ENCODE data around the gene PPP6R3.
"Not testable (repeated sequence)": the region's sequence is repeated elsewhere in the genome, so short reads cannot be mapped to it uniquely, and the experiment has no call there.

The PPP6R3 gene

DNA sequence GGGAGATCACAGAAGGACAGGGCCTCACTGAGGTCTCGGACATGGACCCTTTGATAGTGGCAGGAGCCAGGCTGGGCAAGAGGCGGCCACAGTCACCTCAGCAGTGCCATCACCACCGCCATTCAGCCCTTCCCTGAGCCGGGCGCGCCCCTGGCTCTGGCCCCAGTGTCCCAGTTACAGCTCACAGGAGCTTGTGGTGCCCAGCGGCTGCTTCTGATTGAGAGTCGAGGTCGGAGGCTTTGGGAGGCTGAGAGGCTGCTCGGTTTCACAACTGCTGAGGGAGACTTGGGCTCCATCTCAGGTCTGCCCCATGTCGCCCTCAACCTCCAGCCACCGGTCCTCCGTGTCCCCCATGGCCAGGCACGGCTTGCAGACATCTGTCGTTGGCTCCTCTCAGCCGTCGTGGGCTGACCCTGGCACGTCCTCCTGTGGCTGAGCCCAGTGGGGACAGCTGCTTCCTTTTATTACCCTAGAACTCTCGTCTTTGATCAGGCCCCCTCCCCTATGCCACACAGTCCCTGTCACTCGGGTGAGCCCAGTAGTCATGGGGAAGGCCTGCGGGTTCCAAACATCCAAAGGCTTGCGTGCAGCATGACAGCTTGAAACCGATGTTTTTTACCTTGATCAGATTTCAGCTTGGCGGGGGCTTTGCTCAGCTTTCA is 28.4 kb upstream of the PPP6R3 start:
- peaks cover 13% of the 10 kb centered on the region for H3K9me3 ChIP-seq (ENCODE audit: insufficient read depth, low read length, severe bottlenecking)
- H3K4me2 ChIP-seq (ENCODE audit: insufficient read depth, low read length): no peak overlapping the region
- H3K27ac ChIP-seq (ENCODE audit: low read length): no peak overlapping the region
- H3K27me3 ChIP-seq (ENCODE audit: insufficient read depth, low read length, poor library complexity): no peaks in the 10 kb centered on the region
- H3K79me2 ChIP-seq (ENCODE audit: insufficient read depth, low read length): no peaks in the 10 kb centered on the region
- no peaks in the 10 kb centered on the region; the same call in 1 of the 2 replicates for H4K20me1 ChIP-seq (ENCODE audit: insufficient read depth, low read length)
- H2AFZ ChIP-seq (ENCODE audit: low read depth, low read length): no peak overlapping the region
- H3K4me3 ChIP-seq (ENCODE audit: low read depth in 1 of 2, low read length in 2 of 2): no peak overlapping the region
- TF ChIP-seq, protein P1, sequence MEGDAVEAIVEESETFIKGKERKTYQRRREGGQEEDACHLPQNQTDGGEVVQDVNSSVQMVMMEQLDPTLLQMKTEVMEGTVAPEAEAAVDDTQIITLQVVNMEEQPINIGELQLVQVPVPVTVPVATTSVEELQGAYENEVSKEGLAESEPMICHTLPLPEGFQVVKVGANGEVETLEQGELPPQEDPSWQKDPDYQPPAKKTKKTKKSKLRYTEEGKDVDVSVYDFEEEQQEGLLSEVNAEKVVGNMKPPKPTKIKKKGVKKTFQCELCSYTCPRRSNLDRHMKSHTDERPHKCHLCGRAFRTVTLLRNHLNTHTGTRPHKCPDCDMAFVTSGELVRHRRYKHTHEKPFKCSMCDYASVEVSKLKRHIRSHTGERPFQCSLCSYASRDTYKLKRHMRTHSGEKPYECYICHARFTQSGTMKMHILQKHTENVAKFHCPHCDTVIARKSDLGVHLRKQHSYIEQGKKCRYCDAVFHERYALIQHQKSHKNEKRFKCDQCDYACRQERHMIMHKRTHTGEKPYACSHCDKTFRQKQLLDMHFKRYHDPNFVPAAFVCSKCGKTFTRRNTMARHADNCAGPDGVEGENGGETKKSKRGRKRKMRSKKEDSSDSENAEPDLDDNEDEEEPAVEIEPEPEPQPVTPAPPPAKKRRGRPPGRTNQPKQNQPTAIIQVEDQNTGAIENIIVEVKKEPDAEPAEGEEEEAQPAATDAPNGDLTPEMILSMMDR (IDR thresholded peaks at IDR 0.05; ENCODE audit: borderline replicate concordance, extremely low read depth, low read length, poor library complexity, severe bottlenecking): no peak
- no peak for TF ChIP-seq EZH2 (IDR thresholded peaks at IDR 0.05; ENCODE audit: borderline replicate concordance, low read depth, low read length, severe bottlenecking)
- H3K9ac ChIP-seq (ENCODE audit: low read depth, low read length): no peak overlapping the region
- H3K4me1 ChIP-seq (ENCODE audit: insufficient read depth, low read length): no peaks in the 10 kb centered on the region
- DNase-seq (no peak), ATAC-seq (ENCODE audit: insufficient read depth, low read depth) (no peak)
- H3K36me3 ChIP-seq (ENCODE audit: insufficient read depth, low read length): peaks cover 70% of the 10 kb centered on the region

DNA sequence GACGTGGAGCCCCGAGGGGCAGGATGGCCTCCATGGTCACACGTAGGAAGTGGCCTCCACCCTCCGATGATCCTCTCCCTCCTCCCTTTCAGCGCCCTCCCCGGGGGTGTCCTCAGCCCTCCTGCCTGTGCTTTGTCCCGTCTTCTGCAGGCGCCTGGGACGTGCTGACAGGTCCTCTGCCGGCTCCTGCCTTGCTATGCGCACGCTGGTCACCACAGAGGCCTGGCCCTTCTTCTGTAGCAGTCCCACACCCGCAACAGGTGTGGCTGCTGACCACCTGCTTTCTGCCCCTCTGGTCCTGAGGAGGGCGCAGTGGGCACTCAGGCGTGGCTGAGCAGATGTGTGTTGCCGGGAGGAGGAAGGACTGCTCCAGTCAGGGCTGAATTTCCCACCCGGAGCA is 27.7 kb upstream of the PPP6R3 start:
- H3K79me2 ChIP-seq (ENCODE audit: insufficient read depth, low read length): no peaks in the 10 kb centered on the region
- no peaks in the 10 kb centered on the region for H3K27me3 ChIP-seq (ENCODE audit: insufficient read depth, low read length, poor library complexity)
- ATAC-seq (ENCODE audit: insufficient read depth, low read depth): no peak
- no peak for DNase-seq
- no peak overlapping the region for H3K4me2 ChIP-seq (ENCODE audit: insufficient read depth, low read length)
- TF ChIP-seq, protein P1 (IDR thresholded peaks at IDR 0.05; ENCODE audit: borderline replicate concordance, extremely low read depth, low read length, poor library complexity, severe bottlenecking): no peak
- no peak for TF ChIP-seq EZH2 (IDR thresholded peaks at IDR 0.05; ENCODE audit: borderline replicate concordance, low read depth, low read length, severe bottlenecking)
- no peak overlapping the region for H3K27ac ChIP-seq (ENCODE audit: low read length)
- no peak overlapping the region for H2AFZ ChIP-seq (ENCODE audit: low read depth, low read length)
- H3K9me3 ChIP-seq (ENCODE audit: insufficient read depth, low read length, severe bottlenecking): peaks cover 13% of the 10 kb centered on the region
- H3K36me3 ChIP-seq (ENCODE audit: insufficient read depth, low read length): peaks cover 72% of the 10 kb centered on the region
- H4K20me1 ChIP-seq (ENCODE audit: insufficient read depth, low read length): no peaks in the 10 kb centered on the region; the same call in 1 of the 2 replicates
- no peaks in the 10 kb centered on the region for H3K4me1 ChIP-seq (ENCODE audit: insufficient read depth, low read length)
- H3K9ac ChIP-seq (ENCODE audit: low read depth, low read length): no peak overlapping the region
- H3K4me3 ChIP-seq (ENCODE audit: low read depth in 1 of 2, low read length in 2 of 2): no peak overlapping the region

DNA sequence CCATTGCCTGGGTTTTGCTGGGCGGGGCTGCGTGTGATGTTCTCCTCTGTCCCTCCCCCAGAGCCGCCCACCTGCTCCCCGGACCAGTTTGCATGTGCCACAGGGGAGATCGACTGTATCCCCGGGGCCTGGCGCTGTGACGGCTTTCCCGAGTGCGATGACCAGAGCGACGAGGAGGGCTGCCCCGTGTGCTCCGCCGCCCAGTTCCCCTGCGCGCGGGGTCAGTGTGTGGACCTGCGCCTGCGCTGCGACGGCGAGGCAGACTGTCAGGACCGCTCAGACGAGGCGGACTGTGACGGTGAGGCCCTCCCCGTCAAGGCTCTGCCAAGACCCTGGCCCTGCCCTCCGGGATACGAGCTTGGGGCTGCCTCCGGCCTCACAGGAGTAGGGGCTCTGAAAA is 27.0 kb upstream of the PPP6R3 start:
- Histone ChIP-seq H3K79me2 (ENCODE audit: insufficient read depth, low read length) (no peaks in the 10 kb centered on the region), H3K4me1 (ENCODE audit: insufficient read depth, low read length) (no peaks in the 10 kb centered on the region), H3K27ac (ENCODE audit: low read length) (no peak overlapping the region), H3K9ac (ENCODE audit: low read depth, low read length) (no peak overlapping the region), H4K20me1 (ENCODE audit: insufficient read depth, low read length) (no peaks in the 10 kb centered on the region; the same call in 1 of the 2 replicates), H3K4me3 (ENCODE audit: low read depth in 1 of 2, low read length in 2 of 2) (no peak overlapping the region), H3K36me3 (ENCODE audit: insufficient read depth, low read length) (peaks cover 69% of the 10 kb centered on the region), H3K27me3 (ENCODE audit: insufficient read depth, low read length, poor library complexity) (no peaks in the 10 kb centered on the region), H3K4me2 (ENCODE audit: insufficient read depth, low read length) (no peak overlapping the region), H3K9me3 (ENCODE audit: insufficient read depth, low read length, severe bottlenecking) (peaks cover 8% of the 10 kb centered on the region), H2AFZ (ENCODE audit: low read depth, low read length) (no peak overlapping the region)
- no peak for DNase-seq
- TF ChIP-seq, protein P1 (IDR thresholded peaks at IDR 0.05; ENCODE audit: borderline replicate concordance, extremely low read depth, low read length, poor library complexity, severe bottlenecking): no peak
- no peak for ATAC-seq (ENCODE audit: insufficient read depth, low read depth)

DNA sequence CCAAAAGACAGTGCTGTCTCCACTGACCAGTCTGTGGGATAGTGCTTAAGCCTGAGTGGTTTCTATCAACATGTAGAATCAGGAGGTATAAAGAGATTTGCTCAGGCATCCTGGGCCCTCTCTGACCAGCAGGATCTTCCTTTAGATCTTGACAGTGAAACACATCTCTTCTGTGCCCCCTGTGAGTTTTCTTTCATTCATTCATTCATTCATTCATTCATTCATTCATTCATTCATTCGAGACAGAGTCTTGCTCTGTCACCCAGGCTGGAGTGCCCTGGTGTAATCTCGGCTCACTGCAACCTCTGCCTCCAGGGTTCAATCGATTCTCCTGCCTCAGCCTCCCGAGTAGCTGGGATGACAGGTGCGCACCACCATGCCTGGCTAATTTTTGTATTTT is 26.4 kb upstream of the PPP6R3 start:
- H3K9me3 ChIP-seq (ENCODE audit: insufficient read depth, low read length, severe bottlenecking); H3K4me3 ChIP-seq (ENCODE audit: low read depth in 1 of 2, low read length in 2 of 2); H3K79me2 ChIP-seq (ENCODE audit: insufficient read depth, low read length); H3K4me2 ChIP-seq (ENCODE audit: insufficient read depth, low read length); H3K4me1 ChIP-seq (ENCODE audit: insufficient read depth, low read length); ATAC-seq (ENCODE audit: insufficient read depth, low read depth); H3K27ac ChIP-seq (ENCODE audit: low read length); H3K9ac ChIP-seq (ENCODE audit: low read depth, low read length); H3K27me3 ChIP-seq (ENCODE audit: insufficient read depth, low read length, poor library complexity); DNase-seq; H2AFZ ChIP-seq (ENCODE audit: low read depth, low read length); H4K20me1 ChIP-seq (ENCODE audit: insufficient read depth, low read length): not testable (repeated sequence)
- peaks cover 71% of the 10 kb centered on the region for H3K36me3 ChIP-seq (ENCODE audit: insufficient read depth, low read length)
